NCI-H1694 treated with DMSO at 0.1 percent for 48 hours (cell line): ENCODE results near the gene DPYSL4.

ENCODE experiments used
- DNase-seq: peaks from one replicate; lab custom pipeline; 2025; lab: John Stamatoyannopoulos, UW

DPYSL4 gene

DNA sequence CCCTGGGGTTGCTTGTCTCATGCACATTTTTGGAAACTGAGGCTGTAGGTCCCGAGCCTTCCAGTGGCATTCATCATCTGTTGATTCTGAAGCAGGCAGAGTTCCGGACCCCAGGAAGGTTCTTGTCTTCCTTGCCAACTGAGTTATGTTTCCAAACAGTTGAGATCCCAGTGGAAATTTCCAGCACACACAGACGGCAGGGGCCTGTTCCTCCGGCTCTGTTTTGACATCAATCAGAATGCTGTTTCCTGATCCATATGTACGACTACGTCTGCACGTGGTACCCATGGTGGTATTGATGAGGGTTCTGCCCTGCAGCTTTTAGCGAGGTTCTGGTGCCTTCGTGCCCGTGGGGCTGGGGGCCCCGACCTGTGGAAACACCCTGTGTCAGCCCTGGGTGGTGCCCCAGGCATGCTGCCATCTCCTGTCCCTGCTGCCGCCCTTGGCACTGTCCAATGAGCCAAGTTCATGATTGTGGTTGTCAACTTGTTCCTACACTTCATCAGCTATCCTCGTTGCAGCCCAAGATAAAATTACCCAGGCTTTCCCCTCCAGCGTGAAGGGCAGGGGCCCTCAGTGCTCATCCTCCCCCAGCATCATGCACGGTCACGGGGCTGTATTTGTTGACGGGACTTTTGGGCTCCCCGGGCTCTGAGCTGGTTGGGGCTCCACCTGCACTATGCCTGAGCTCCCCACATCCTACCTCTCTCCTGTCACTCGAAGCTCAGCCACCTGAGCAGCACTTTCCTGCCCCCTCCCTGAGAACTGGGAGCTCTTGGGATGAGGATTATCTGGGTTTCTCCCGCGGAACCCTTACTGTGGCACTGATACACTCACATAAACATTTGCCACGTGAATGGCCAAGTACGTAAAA, 7.8 kb upstream of the DPYSL4 start:
- DNase-seq, result no peak

DNA sequence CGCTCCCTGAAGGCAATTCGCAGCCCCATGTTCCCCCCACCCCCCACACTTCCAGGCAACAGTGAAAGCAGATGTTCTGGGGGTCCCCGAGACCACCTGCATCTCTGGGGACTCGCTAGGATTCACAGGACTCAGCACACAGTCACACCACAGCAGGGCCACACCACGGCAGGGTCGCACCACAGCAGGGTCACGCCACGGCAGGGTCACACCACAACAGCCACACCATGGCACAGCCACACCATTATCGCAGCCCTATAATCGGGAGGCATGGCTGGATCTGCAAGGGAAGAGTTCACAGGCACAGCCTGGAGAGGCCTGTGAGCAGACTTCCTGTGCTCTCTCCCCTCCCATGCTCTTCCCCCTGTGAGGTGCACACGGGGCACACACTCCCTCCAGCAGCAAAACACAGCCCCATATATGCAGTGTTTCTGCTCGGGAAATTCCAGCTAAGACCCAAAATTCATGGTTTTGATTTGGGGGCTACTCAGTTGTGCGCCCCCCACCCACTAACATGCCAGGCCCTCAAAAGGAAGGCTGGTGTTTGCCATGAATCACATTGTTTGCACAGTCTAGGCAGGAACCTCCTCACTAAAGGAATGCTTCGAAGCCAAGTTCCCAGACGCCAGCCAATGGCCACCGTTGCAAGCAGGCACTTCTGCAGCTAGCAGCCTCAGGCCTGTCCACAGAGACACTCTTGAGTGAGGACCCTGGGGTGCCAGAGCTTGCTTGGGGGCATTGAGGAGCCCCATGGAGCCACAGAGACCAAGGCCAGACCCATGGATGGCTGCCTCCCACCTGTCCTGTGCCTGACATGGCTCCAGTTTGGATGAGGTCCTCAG, 7.0 kb upstream of the DPYSL4 start:
- no peak for DNase-seq

DNA sequence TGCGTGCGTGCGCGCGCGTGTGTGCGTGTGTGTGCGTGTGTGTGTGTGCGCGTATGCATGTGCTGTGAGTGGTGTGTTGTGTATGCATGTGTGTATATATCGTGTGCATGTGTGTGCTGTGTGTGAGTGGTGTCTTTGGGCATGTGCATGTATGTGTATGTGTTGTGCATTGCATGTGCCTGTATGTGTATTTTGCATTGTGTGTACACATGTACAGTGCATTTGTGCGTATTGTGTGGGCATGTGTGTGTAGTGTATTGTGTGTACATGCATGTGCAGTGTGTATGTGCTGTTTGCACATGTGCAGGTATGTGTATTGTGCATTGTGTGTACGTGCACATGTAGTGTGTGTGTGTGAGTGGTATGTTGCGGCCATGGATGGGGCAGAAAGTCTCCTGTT, 6.0 kb upstream of the DPYSL4 start:
- no peak for DNase-seq

DNA sequence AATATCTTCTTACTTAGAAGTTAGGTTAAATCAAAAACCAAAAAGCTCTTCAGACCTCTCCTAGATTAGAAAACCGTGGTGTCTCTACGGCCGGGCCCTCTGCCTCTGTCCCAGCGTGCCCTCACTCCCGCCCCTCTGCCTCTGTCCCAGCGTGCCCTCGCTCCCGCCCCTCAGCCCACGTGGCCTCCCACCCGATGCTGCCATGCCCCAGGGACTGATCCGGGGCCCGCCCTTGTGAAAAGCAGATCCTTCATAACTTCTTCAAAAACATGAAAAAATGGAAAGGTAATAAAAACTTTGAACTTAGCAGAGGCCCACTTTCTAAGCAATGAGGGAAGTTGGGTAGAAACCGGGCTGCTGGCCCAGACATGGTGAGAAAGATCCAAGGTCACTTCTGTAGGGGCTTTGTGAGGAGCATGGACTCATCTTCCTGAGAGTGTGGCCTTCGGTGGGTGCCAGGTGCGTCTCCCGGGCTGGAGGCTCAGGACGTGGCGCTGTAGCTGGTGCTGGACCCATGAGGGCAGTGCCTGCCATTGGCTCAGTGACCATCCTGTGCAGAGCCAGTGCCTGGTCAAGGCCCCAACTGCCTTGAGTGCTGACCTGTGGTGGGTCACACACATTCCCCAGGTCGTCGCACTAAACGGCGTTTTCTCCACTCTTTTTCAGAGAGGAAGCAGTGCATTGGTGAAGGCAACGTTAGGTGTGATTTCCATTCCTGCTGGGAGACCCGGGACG, 4.9 kb upstream of the DPYSL4 start:
- no peak for DNase-seq

DNA sequence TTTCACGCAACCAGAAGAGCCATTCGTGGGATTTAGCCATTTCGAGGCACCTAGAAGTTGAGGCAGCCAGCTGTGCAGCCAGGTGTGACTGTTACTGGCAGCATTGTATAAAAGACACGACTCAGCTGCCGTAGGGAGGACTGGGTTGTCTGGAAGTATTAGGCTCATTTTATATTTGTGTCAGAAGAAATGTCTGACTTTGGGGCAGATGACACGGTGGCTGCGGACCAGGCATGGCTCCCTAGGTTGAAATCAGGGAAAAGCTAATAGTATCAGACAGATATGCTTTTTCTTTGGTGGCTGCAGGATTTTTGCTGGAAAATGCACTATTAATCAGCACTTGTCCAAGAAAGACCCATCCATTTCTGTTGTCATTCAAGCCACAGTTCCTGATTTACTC, 4.2 kb upstream of the DPYSL4 start:
- DNase-seq, result no peak

DNA sequence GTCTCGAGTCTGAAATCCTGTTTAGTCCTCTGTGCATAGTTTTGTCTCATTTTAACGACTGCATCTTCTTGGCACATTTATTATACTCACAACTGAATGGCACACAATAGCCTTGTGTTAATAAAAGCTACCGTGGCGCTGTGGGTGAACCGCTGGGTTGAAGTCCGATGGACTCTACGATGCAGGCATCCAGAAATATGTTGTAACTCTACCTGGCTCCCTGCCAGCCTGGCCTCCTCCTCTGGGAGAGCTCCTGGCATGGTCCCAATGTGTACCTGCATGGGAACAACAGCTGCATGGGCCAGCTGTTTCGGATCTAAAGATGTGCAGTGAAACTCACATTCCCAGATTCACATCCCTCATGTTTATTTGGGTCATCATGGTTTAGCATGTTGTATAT, 3.7 kb upstream of the DPYSL4 start:
- no peak for DNase-seq

DNA sequence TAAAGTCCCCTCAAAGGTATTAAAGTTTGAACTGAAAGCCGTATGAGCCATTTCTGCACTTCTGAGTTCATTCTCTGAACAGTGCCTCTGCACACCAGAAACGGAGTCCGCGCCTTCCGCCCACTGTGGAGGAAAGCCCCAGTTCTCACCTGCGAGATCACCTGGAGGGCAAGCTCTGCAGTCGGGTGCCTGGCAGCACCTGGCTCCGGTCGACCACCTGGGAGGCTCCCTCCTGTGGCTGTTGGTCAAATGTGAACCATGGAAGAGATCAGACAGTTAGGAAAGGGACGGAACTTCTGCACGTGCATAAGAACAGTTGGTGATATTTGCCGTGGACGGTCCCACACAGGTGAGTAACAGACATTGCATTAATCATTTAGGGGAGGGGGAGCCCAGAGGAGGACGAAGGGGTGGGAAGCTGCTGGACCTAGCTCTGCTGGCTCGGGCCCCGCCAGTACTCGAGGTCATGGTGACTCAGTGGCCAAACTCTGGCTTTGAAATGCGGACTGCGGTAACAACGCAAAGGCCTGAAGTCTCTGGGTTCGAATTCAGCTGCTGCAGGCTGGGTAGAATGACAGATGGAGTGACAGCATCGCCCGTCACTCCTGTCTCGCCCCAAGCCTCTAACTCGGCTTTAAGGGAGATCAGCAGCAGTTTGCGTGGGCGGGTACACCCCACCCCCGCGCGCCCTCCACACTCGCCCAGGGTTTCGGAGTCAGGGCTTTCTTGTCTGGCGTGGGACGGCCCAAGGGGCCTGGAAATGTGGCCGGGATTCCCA, 1.7 kb upstream of the DPYSL4 start:
- no peak for DNase-seq

DNA sequence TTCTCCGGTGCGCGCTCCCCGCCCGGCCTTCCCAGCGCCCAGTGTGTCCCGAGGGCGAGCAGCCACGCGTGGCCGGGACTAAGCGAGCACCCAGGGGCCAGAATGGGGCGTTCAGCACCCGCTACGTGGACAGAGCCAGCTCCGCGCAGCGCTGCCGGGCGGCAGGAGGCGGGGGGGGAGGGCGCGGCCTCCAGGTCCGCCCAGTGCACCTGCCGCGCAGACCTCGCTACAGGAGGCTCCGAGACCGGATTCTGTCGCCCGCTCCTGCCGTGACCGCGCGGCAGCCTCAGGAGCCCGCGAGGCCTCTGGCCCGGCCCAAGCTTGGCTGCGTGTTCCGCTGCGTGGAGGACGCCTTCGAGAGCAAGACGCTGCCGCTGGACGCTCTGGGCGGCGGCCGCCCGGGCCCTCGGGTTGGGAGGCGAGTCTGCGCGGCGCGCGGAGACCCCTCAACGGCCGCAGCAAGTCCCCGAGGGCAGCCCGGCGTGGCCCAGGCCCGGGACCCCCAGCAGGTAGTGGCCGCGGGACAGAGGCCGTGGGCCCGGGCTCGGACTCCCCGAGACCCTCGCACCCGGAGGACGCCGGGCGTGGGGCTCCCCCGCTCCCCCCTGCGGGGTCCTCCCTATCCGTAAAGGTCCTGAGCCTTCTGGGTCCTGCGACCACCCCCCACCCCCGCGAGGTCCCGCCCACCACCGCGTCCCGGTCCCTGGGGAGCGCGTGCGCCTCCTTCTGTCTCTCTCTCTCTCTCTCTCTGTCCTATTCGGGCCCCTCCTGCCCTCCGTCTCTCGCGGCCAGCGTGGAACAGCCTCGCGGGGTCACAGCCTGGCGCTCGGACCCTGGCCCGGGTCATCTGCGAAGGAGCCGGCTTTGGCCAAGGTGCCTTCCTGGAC, 904 bp upstream of the DPYSL4 start:
- no peak for DNase-seq

DNA sequence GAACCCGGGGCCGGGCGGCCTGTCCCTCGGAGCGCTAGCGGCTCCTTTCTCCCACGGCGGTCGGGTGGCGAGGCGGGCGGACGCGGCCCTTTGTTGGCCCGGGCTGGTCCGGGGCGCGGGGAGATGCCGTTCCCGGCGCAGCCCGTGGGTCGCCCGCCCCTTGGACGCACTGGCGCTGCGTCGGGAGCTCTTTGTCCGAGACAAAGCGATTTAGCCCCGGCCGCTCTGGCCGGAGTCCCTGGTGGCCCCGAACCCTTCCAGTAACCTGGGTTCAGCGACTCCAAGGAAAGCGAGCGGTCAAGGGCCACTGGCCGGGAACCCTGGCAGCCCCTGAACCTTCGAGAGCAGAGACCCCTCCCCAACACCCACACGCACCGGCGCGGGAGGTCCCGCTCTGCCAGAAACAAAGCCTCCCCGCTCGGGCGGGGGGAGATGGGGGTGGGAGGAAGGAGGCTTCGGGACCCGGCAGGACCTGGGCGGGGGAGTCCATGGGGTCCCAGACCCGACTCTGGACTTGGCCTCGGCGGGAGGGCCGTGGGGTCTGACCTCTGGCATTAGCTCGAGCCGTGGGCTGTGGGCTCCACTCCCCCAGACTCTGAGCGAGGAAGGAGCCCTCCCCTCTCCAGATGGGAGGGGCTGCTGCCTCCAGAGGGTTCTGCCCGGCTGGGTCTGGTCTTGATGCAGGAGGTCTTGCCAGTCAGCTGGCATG, 836 bp downstream of the DPYSL4 start:
- no peak for DNase-seq

DNA sequence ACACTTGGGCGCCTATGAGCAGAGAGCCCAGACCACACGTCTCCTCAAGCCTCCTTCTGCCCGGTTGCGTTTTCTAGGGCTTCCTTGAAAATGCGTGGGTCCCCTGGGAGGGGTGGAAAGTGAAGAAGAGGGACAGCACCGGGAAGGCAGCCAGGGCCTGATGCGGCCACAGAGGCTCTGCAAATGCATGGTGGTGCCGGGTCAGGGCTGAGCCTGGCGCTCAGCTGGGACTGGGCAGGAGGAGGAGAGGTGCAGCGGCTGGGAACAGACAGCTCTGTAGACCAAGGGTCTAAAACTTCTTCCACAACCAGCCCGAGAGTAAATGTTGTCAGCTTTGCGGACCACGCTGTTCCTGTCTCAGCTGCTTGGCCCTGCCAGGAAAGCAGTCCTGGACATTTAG, 1.6 kb downstream of the DPYSL4 start:
- no peak for DNase-seq

DNA sequence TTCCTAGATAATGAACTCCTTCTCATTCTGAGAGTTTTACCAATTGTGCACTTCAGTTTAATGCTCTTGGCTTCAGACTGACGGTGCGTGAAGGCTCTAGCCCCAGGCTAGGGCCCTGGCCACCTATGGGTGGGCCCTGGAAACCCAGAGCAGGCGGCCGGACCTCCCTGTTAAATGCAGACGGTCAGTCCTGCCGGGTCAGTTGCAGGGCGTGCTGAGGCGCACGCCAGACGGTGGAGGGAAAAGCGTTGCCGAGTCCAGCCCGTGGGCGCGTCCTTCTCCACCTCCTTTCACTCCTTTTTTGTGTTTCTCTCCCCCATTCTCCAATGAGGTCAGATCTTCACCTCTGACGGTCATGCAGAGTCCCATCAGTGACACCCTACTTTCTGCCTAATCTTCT, 2.3 kb downstream of the DPYSL4 start:
- no peak for DNase-seq

DNA sequence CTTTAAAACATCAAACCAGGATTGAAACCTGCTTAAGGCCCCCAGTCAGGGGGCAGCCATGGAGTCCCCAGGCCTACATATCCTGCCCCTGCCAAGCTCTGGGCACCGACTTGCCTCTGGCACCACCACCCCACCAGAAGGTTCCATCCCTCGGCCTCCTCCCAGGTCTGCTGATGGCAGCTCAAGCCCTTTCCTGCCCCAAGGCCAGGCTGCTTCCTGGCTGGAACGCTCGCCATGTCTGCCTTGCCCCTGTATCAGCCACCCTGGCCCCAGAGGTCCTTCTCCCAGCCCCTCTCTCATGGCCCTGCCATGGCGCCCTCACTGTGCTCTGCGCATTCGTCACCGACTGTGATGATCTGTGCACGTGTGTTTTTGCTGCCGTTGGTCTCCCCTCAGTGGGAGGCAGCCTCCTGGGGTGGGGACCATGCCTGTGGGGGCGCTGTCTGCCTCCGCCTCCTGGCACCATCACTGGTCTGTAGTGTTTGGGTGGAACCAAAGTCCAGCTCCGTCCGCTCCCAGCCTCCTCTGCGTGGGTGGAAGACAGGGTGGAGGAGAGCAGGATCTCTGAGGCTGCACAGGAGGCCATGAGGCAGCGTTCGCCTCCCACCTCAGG, 3.2 kb downstream of the DPYSL4 start:
- no peak for DNase-seq

DNA sequence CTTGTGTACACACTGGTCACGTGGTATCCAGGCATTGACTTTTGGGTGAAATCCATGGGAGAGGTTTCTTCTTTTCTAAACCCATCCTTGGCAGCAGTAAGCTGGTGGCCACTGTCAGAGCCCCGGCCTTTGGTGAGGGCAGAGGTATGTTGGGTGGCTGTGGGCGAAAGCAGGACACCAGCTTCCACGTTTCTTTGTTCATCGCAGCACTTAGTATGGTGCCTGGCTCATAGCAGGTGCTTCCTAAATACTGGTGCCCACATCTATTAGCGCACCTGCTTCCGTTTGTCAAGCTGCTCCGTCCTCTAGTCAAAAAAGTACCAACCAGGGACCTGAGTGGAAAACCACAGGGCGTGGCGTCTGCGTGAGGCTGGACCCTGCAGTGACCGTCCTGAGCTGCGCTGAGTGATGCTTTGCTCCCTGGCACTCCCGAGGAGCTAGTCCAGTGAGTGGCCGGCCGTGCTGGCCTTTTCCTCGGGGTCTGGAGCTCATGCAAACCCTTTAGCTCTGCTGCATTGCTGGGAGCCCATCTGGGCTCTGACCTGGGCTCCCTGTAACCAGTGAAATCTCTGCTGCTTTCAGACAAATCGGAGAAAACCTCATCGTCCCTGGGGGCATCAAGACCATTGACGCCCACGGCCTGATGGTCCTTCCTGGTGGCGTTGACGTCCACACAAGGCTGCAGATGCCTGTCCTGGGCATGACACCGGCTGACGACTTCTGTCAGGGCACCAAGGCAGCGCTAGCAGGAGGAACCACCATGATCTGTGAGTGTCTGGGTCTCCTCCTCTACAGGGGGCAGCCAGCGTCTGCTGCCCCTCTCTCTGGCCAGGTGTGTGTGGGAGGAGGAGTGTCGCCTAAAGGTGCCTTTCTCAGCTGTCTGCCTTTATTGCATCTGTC, 5.6 kb downstream of the DPYSL4 start:
- no peak for DNase-seq

DNA sequence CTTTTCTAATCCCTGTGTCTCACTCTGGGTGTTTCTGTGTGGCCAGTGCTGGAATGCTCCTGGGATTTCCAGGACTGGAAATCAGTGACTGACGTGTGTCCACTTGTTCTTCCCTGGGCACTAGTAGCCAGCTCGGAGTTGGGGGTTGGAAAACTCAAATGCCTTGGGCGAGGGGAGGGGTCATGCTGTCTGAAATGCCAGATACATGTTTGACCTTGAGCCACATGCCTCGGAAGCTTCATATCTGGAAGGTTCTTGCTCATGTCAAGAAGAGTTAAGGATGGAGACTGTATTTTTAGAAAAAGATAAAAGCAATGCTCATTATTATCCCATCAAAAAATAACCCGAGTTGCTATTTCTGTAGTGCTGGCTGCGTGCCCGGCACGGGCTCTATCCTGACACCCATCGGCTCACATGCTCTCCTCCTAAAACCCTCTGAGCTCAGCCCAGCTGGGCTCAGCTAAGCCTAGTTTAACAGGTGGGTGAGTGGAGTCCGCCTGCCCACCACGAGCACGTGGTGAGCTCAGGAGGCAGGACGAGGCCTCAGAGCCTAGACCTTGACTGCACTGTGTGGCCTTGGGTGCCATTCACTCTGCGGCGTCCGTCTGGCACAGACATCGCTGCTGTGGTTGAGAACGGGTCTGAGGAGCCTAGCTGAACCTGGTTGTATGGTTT, 6.4 kb downstream of the DPYSL4 start:
- no peak for DNase-seq

DNA sequence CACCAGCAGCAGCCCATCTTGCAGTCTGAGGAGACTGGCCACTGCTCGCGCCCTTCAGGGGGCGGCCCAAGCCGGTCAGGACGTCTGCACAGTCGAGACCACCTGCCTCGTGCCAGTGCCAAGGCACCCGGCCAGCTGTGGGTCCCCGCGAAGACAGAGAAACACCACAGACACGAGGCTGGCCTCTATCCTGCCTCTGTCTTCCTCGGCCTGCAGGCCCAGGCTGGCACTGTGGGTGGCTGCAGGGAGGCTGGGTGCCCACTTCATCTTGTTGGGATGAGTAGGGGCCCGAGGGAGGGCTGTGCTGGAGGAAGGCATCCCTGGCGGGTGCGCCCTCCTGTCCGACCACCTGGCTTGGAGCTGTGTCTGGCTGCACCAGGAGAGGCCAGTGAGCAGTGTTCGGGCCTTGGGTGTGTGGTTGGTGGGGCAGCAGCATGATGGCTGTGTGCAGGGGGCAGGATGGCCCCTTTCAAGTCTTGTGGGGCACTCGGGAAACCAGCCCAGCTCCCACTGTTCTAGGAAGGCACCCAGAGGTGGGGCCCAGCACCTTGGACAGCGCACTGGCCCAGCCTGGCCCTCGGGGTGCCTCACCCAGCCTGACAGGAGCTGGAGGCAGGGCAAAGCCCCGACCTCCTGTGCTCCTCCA, 7.3 kb downstream of the DPYSL4 start:
- DNase-seq, result no peak

DNA sequence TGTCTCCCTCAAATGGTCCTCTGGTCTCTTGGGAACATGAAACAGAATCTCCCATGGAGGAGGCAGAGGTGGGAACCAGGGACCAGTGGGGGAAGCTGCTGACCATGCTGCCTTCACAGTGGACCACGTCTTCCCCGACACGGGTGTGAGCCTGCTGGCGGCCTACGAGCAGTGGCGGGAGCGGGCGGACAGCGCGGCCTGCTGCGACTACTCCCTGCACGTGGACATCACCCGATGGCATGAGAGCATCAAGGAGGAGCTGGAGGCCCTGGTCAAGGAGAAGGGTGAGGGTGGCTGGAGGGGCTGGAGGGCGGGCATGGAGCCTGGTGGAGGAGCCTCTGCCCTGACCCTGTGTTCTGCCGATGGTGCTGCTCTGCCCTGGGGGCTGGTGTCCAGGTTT, 8.0 kb downstream of the DPYSL4 start:
- DNase-seq, result no peak

DNA sequence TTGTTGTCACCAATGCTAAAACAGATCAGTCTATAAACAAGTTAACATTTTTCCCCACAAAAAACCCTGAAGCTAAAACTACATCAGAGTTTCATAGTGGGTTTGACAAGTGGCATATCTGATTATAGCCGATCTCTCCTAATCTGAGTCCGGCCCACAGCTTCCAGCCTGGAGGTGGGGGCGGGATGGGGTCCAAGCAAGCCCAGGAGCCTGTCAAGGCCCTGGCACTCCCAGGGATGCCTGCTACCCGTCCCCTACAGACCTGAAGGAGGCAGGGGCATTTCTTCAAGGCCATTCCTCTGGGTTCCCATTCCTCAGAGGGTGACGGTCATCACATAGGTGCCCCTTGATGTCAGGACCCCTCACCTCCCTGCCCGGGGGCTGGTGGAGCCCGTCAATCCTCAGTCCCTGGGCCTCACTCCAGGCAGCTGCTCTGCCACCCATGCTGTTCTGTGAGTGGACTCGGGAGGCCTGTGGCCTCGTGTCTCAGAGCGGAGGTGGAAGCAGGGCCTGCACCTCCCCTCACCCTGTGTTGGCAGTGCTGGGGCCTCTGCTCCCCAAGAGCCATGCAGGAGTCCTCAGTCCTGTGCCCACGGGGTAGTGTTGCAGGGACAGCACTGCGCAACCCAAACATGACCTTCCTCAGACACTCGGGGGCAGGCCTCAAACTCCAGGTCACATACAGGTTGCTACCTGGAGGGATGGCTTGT, 8.8 kb downstream of the DPYSL4 start:
- DNase-seq, result no peak
